Upper lobe of left lung (tissue), 4 donors: ENCODE measurements around the gene AXDND1.

Source experiments
- EP300 ChIP-seq, 4 donors: sonication (generic); formaldehyde crosslinking; IDR thresholded peaks; one replicate each; pipeline ENCODE4 v1.5.1; 2017; ENCODE audit warnings: antibody characterized with exemption in 4 of 4, control low read depth in 2 of 4
- POLR2A ChIP-seq, 4 donors: fragments of 450-650 bp; IDR thresholded peaks; one replicate each; pipeline ENCODE4 v1.5.1; 2016 to 2017; ENCODE audit warnings: antibody characterized with exemption in 4 of 4, mild to moderate bottlenecking in 2 of 4
- TF ChIP-seq, protein P1 (sequence below), 6 experiments: fragments of 450-650 bp in 4 of 6; fragments of 200-600 bp in 2 of 6; sonication (generic) in 2 of 6; IDR thresholded peaks; one replicate each; pipeline ENCODE4 v1.5.1; 2016 to 2019; ENCODE audit warnings: antibody characterized with exemption in 6 of 6

DNA sequence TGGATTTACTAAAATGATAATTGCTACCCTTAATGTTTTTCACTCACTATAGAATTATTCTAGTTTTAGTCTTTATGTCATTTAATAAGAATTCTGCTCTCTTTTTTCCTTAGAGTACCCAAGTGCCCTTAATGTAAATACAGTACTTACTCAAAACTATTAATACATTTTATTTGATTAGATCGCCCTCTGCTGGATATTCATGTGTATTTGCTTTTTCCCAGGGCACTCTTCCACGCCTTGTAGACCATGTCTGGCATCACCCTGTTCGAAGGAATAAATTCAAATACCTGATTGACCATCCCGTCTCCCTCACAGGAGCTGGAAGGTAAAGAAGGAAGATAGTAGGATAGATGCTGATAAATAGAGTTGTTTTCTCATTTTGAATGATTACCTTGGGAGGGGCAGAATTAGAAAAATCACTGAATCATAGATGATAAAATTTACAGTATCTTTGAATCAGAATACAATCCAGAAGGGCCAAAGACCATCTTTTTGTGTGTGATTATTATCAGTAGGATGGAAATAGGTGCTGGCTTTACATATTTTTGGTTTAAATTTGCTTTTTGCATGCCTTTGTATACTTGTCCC is 4.1 kb downstream of the AXDND1 start:
- TF ChIP-seq, protein P1, sequence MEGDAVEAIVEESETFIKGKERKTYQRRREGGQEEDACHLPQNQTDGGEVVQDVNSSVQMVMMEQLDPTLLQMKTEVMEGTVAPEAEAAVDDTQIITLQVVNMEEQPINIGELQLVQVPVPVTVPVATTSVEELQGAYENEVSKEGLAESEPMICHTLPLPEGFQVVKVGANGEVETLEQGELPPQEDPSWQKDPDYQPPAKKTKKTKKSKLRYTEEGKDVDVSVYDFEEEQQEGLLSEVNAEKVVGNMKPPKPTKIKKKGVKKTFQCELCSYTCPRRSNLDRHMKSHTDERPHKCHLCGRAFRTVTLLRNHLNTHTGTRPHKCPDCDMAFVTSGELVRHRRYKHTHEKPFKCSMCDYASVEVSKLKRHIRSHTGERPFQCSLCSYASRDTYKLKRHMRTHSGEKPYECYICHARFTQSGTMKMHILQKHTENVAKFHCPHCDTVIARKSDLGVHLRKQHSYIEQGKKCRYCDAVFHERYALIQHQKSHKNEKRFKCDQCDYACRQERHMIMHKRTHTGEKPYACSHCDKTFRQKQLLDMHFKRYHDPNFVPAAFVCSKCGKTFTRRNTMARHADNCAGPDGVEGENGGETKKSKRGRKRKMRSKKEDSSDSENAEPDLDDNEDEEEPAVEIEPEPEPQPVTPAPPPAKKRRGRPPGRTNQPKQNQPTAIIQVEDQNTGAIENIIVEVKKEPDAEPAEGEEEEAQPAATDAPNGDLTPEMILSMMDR (IDR thresholded peaks at IDR 0.05), result peak; percentile 65 to 79 (median 72)
- TF ChIP-seq EP300 (IDR thresholded peaks at IDR 0.05) (no peak), POLR2A (IDR thresholded peaks at IDR 0.05) (no peak)
